ENCODE results near the gene SF3B3.
"Not testable (repeated sequence)": the region's sequence is repeated elsewhere in the genome, so short reads cannot be mapped to it uniquely, and the experiment has no call there.

Gene SF3B3

GRCh38 chr16:70565053-70565452 is 41.4 kb downstream of the SF3B3 start:
- no peak for DNase-seq (ENCODE audit: low read depth in 2 of 2)

DNA sequence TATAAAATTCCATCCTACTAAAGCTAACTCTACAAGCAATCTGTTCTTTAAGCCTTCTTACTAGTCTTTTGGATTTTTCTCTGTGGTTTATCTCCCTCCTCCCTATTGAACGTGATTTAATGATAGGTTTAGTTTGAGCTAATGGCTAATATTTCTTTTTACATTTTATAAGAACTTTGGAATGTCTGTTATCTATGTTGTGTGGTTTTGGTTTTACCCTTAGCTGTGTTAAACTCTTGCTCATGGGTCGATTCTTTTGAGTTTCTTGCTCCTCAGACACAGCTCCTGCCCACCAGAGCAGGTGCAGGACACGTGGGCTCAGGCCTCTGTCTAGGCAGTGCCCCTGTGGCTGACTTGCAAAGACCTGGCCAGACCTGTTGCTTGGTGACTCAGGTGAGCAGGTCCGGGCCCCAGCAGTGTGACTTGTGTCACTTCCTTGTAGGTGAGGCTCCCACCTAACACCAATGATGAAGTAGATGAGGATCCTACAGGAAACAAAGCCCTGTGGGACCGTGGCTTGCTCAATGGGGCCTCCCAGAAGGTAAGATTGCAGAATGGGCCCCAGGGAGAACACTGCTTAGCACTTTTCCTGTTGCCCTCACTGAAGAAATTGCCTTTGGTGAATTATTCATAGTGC is 45.1 kb downstream of the SF3B3 start:
- DNase-seq (ENCODE audit: low read depth in 2 of 2), result no peak

- DNase-seq (ENCODE audit: low read depth in 2 of 2), result no peak
These were observed 46.1 kb downstream of the SF3B3 start for GRCh38 chr16:70569752-70570151.

DNA sequence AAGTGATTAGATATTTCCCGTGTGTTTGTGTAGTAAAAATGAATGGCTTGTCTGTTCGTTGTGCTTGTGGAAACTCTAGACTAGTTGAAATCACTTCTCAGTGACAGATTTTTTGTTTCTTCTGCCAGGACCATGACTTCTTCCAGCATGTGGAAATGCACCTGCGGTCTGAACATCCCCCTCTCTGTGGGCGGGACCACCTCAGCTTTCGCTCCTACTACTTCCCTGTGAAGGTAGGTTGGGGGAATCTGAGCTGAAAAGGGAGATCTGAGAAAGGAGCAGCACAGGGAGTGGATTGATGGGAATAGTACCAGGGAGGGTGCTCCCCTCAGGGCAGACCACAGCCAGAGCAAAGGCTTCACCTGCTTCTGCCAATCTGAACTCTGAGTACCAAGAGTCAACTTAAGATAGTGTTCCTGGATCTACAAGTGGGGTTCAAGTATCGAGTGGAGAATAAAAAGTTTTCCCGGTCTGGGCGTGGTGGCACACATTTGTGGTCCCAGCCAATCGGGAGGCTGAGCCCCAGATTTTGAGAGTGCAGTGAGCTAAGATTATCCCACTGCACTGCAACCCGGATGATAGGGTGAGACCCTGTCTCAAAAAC is 47.5 kb downstream of the SF3B3 start:
- no peak for DNase-seq (ENCODE audit: low read depth in 2 of 2)

- no peak for DNase-seq (ENCODE audit: low read depth in 2 of 2)
These were observed 48.0 kb downstream of the SF3B3 start for GRCh38 chr16:70571623-70572022.

GRCh38 chr16:70572050-70572925 is 48.7 kb downstream of the SF3B3 start:
- no peak for DNase-seq (ENCODE audit: low read depth in 2 of 2)

DNA sequence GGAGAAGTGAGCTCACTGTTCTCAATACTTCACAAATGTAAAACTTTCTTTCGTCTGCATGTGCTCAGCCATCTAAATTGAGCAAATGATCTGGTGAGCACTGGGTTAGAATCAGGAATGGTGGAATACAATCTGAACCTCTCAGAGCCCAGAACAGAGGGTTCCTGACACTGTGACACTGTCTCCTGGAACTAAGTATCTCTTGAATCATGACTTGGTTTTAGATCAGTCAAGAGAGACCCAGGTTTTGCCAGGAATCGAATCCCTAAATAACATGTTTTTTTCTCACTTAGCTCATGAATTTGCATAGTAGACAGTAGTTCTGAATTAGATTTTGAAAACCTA is 49.3 kb downstream of the SF3B3 start:
- no peak for DNase-seq (ENCODE audit: low read depth in 2 of 2)

DNA sequence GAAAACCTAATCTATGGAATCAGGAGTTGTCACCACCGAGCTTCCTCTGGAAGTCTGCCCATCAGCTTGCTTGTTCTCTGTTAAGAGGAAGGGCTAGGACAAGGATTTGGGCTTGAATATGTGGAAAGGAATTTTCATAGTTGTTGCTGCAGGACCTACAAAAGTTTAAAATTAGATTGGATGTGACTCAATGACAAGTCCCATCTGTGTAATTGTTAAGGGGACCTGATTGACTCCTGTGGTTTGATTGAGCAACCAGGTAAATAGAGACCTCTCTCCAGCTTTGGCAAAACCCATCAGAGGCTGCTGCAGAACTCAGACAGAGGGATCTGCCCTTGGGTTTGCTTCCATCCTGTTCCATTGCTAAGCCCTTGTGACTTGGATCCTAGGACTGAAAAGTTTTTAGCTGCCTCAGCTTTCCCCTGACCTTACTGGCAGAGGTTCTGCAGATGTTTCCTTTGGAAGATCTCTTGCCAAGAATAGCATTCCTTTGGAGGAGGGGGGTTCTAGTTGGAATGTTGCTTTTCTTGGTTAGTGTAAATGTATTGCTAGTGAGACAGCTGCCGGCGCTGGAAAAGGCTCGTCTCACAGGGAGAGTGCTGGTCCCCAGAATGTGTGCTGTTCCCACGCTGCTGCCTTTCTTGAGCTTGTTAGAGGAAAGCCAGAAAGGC is 50.0 kb downstream of the SF3B3 start:
- no peak for DNase-seq (ENCODE audit: low read depth in 2 of 2)

GRCh38 chr16:70574595-70575271 is 51.1 kb downstream of the SF3B3 start:
- no peak for DNase-seq (ENCODE audit: low read depth in 2 of 2)

DNA sequence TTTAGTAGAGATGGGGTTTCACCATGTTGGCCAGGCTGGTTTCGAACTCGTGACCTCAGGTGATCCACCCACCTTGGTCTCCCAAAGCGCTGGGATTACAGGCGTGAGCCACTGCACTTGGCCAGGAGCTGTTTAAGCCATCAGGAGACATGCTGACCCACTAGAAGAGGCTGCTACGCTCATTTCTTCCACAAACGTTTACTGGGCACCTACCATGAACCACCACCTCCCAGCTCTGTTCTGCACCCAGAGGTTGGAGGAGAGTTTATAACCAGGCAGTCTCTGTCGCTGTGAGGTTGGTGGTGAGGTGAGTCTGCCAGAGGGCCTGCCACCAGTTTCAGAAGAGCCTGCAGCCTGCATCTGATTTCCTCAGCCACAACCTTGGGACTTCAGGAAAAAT is 51.8 kb downstream of the SF3B3 start:
- DNase-seq (ENCODE audit: low read depth in 2 of 2), result no peak

DNA sequence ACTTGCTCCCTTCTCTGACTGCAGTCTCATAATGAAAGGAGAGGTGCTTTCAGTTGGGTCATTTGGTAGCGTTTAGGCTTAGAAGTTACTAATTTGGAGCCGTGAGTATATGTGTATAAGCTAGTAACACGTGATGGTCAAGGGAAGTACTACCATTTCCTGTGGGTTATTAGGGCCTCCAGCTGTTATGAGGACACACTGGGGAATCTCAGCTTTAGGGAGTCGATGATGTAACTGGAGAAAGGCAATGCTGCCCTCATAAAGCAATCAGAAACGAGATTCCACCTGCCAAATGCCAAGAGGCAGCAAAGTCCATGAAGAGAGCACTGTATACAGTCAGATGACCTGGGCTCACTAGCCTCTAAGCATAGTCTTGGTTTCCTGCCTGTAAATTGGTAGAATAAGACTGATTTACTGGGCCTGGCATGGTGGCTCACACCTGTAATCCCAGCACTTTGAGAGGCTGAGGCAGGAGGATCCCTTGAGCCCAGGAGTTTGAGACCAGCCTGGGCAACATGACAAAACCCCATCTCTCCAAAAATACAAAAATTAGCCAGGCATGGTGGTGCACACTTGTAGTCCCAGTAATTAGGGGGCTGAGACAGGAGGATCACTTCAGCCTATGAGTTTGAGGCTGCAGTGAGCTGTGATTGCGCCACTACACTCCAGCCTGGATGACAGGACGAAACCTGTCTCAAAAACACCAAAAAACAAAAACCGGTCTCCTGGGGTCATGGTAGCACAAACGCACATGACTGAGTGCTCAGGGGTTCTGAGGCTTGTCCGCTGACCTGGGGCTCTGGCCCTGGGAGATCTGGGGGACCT is 53.0 kb downstream of the SF3B3 start:
- DNase-seq (ENCODE audit: low read depth in 2 of 2), result no peak

DNA sequence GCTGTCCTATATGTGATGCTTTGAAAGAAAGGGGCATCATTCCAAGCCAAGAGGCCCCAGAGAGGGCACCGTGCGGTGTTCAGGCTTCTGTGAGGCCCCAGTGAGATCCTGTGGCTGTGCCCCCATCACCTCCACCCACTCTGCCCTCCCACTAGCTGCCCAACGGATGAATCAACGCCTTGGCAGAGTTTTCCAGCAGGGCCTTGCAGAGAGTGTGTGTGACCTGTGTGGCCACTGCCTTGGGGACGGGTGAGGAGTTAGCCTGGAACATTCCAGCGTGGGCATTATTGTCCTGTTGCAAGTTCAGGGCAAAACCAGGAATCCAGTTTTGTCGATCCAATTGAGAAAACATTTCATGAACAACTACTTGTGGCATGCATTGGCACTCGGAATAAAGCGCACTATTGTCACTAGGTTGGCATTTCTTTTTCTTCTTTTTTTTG is 53.7 kb downstream of the SF3B3 start:
- peak in 1 of 2 donors; percentile 15 for DNase-seq (ENCODE audit: low read depth in 2 of 2)

- DNase-seq (ENCODE audit: low read depth in 2 of 2), result no peak
These were observed 54.4 kb downstream of the SF3B3 start for GRCh38 chr16:70578035-70578434.

DNA sequence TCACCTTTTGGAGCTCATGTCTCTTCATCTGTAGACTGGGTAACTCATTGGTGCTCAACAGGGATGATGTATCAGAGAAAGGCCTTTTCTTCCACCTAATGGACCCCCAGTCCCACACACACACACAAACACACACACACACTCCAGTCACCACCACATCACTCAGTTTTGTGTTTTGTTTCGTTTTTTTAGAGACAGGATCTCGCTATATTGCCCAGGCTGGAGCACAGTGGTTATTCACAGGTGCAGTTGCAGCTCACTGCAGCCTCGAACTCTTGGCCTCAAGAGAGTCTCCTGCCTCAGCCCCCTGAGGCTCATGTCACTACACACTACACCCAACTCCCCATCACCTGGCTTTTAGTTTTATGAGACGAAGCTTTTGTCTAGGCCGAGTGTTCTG is 55.6 kb downstream of the SF3B3 start:
- DNase-seq (ENCODE audit: low read depth in 2 of 2), result no peak

- DNase-seq (ENCODE audit: low read depth in 2 of 2), result no peak
These were observed 56.3 kb downstream of the SF3B3 start for GRCh38 chr16:70579648-70580630.

GRCh38 chr16:70582280-70582978 is 58.8 kb downstream of the SF3B3 start:
- no peak for DNase-seq (ENCODE audit: low read depth in 2 of 2)

GRCh38 chr16:70586731-70587130 is 63.1 kb downstream of the SF3B3 start:
- DNase-seq (ENCODE audit: low read depth in 2 of 2), result no peak

- DNase-seq (ENCODE audit: low read depth in 2 of 2), result no peak
These were observed 64.9 kb downstream of the SF3B3 start for GRCh38 chr16:70588565-70588964.

DNA sequence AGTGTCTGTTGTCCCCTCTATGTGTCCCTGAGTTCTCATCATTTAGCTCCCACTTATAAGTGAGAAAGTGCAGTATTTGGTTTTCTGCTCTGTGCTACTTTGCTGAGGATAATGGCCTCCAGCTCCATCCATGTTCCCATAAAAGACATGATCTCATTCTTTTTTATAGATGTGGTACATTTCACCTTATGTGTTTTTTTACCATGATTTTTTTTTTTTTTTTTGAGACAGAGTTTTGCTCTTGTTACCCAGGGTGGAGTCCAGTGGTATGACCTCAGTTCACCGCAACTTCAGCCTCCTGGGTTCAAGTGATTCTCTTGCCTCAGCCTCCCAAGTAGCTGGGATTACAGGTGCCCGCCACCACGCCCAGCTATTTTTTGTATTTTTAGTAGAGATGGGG is 65.8 kb downstream of the SF3B3 start:
- DNase-seq (ENCODE audit: low read depth in 2 of 2), result not testable (repeated sequence)

Data from activated CD4-positive, alpha-beta T cell treated with anti-CD3 and anti-CD28 coated beads for 24 hours (primary cell).